WERI-Rb-1 (cell line): ENCODE measurements around the gene ZBTB3.
A peak's percentile ranks its signal among the peaks of the same experiment; 100 is the strongest.
"Not testable (repeated sequence)": the region's sequence is repeated elsewhere in the genome, so short reads cannot be mapped to it uniquely, and the experiment has no call there.

ENCODE experiments used
- DNase-seq: peaks from one replicate; pipeline ENCODE4 v3.0.0-alpha.2; 2020
- H3K27ac ChIP-seq: fragments of 250-450 bp; sonication (Bioruptor Pico); 2 replicates; pipeline ENCODE4 v1.5.1; 2020; ENCODE audit warnings: mild to moderate bottlenecking, moderate library complexity
- H3K27me3 ChIP-seq: fragments of 250-450 bp; sonication (Bioruptor Pico); 2 replicates; pipeline ENCODE4 v1.5.1; 2021; ENCODE audit warnings: mild to moderate bottlenecking, low read depth, moderate library complexity; ENCODE audit not compliant: insufficient read depth, severe bottlenecking
- H3K36me3 ChIP-seq: fragments of 250-450 bp; sonication (Bioruptor Pico); 2 replicates; pipeline ENCODE4 v1.5.1; 2020; ENCODE audit warnings: mild to moderate bottlenecking, moderate library complexity
- H3K4me3 ChIP-seq: 2 replicates; pipeline ENCODE4 v1.5.1; 2011; ENCODE audit warnings: low read depth, mild to moderate bottlenecking, control low read depth, low read length
- H3K9me3 ChIP-seq: fragments of 250-450 bp; sonication (Bioruptor Pico); 2 replicates; pipeline ENCODE4 v1.5.1; 2021; ENCODE audit warnings: mild to moderate bottlenecking, moderate library complexity; ENCODE audit not compliant: severe bottlenecking
- TF ChIP-seq, protein P1 (sequence below): IDR thresholded peaks from 2 replicates; pipeline ENCODE4 v1.5.1; 2011; ENCODE audit warnings: low read depth, mild to moderate bottlenecking, control low read depth, inconsistent platforms, low read length

ZBTB3 gene

DNA sequence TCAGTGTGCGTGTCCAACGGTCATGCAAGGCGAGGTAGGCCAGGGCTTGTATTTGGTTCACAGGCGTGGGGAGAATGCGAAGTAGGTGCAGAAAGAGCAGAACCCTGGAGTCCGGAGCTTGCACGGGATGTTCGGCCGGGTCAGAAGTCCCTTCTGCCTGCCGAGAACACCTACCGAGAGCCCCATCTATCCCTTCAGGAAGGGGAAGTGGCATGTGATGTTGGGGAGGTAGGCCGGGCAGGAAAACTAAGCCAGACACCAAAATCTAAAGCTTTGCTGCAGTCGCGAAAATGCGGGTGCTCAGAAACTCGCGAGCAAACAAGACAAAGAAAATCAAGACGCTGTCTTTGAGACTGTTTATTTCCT lies 16.8 kb upstream of the ZBTB3 start:
- peak; percentile 26 for DNase-seq
- Histone ChIP-seq H3K36me3 (peaks cover 33% of the 10 kb centered on the region), H3K27ac (peak overlapping the region; percentile 92), H3K27me3 (no peaks in the 10 kb centered on the region), H3K9me3 (no peaks in the 10 kb centered on the region), H3K4me3 (peak overlapping the region; percentile 70)
- TF ChIP-seq, protein P1, sequence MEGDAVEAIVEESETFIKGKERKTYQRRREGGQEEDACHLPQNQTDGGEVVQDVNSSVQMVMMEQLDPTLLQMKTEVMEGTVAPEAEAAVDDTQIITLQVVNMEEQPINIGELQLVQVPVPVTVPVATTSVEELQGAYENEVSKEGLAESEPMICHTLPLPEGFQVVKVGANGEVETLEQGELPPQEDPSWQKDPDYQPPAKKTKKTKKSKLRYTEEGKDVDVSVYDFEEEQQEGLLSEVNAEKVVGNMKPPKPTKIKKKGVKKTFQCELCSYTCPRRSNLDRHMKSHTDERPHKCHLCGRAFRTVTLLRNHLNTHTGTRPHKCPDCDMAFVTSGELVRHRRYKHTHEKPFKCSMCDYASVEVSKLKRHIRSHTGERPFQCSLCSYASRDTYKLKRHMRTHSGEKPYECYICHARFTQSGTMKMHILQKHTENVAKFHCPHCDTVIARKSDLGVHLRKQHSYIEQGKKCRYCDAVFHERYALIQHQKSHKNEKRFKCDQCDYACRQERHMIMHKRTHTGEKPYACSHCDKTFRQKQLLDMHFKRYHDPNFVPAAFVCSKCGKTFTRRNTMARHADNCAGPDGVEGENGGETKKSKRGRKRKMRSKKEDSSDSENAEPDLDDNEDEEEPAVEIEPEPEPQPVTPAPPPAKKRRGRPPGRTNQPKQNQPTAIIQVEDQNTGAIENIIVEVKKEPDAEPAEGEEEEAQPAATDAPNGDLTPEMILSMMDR = no peak

DNA sequence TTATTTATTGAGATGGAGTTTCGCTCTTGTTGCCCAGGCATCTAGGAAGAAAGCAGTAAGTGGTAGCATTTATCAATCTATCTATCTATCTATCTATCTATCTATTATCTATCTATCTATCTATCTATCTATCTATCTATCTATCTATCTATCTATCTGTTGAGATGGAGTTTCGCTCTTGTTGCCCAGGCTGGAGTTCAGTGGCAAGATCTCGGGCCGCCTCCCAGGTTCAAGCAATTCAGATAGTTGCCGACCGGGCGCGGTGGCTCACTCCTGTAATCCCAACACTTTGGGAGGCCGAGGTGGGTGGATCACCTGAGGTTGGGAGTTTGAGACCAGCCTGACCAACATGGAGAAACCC lies 6.9 kb upstream of the ZBTB3 start:
- H3K36me3 ChIP-seq, H3K9me3 ChIP-seq, H3K27me3 ChIP-seq: not testable (repeated sequence)
- H3K27ac ChIP-seq = peak overlapping the region; percentile 74
- peak overlapping the region; percentile 58 for H3K4me3 ChIP-seq
- peak; percentile 39 for DNase-seq

DNA sequence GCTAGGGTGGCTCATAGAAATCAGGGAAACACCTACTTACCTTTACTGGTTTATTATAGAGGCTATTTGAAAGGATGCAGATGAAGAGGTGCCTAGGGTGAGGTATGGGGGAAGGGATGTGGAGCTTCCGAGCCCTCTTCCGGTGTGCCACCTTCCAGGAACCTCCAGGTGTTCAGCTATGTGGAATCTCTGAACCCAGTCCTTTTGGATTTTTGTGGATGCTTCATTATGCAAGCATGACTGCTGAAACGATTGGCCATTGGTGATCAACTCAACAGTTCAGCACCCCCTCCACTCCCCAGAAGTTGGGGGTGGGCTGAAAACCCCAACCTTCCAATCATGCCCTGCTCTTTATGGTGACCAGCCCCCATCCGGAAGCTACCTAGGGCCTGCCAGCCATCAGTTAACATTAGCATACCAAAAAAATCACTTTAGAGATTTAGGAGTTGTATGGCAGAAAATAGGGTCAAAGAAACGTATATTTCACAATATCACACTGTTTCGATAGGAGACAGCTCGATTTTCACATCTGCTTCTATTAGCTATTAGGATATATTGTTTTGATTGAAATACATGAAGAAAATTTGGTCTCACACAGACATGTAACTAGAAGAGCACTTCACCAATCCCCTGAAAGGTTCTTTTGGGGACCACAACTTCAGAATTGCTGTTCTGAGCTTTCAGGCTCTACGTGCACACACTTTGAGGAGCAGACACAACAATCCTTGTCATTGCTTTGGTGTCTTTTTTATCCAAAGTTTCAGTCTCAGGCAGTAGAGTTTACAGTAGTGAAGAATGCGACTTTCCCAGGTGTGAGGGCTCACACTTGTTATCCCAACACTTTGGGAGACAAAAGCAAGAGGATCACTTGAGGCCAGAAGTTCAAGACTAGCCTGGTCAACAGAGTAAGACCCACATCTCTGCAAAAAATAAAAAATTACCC lies 4.2 kb upstream of the ZBTB3 start:
- H3K9me3 ChIP-seq = no peaks in the 10 kb centered on the region
- DNase-seq = no peak
- H3K27me3 ChIP-seq = no peaks in the 10 kb centered on the region
- no peak overlapping the region for H3K4me3 ChIP-seq
- TF ChIP-seq, protein P1 = no peak
- H3K36me3 ChIP-seq = peaks cover 6% of the 10 kb centered on the region
- no peak overlapping the region for H3K27ac ChIP-seq

DNA sequence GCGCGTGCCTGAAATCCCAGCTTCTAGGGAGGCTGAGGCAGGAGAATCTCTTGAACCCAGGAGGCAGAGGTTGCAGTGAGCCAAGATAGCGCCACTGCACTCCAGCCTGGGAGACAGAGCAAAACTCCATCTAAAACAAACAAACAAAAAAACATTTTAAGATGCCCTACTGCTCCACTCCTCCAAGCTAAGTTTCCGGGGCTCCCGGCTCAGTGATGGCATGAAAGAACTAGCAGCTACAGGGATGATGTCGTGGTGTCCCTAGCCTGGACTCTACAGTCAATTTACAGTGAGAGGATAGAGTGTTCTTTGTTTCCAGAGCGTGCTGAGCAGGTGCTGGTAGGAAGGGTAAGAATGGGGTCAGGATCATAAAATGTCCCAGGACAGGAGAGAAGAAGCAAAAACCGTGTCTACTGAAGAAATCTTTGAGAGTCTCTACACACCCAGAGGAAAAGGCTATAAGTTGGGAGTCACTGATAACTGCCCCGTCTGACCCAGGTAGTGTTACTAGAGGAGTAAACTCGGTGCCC lies 1.2 kb upstream of the ZBTB3 start:
- Histone ChIP-seq H3K27me3 (no peaks in the 10 kb centered on the region), H3K4me3 (no peak overlapping the region), H3K9me3 (no peaks in the 10 kb centered on the region), H3K27ac (no peak overlapping the region), H3K36me3 (peaks cover 14% of the 10 kb centered on the region)
- TF ChIP-seq, protein P1 = no peak
- no peak for DNase-seq

DNA sequence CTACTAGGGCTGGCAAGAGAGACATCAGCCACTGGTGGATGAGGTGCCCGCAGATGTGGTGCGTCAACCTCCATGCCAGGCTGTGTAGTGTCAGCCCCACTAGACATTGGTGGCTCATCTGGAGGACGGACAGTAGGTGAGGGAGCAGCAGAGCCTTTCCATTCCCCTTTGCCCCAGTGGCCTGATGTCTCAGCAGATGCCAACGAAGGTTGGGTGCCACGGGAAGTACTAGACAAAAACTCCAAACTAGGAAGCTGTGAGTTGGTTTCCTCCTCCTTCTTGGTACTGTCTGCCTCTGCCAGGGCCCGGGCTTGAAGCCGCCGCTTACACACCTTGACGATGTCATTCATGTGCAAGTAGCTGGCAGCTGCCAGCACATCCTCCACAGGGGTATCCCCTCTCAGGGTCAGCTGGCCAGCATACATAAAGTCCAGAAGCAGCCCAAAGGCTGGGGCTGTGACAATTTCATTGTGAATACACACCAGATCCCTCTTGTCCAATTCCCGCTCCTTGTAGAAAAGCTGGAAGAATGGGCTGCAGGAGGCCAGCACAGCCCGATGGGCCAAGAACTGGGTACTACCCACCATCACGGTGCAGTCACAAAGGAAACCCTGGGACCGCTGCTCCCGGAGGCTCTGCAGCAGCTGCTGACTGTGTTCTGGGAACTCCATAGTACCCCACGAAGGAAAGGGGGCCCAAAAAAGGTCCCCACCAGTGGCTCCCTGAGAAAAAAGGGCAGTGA lies 795 bp downstream of the ZBTB3 start:
- TF ChIP-seq, protein P1 = no peak
- H3K4me3 ChIP-seq = peak overlapping the region; percentile 77
- H3K36me3 ChIP-seq = peaks cover 22% of the 10 kb centered on the region
- H3K27me3 ChIP-seq = no peaks in the 10 kb centered on the region
- DNase-seq = no peak
- no peaks in the 10 kb centered on the region for H3K9me3 ChIP-seq
- H3K27ac ChIP-seq = peak overlapping the region; percentile 84

DNA sequence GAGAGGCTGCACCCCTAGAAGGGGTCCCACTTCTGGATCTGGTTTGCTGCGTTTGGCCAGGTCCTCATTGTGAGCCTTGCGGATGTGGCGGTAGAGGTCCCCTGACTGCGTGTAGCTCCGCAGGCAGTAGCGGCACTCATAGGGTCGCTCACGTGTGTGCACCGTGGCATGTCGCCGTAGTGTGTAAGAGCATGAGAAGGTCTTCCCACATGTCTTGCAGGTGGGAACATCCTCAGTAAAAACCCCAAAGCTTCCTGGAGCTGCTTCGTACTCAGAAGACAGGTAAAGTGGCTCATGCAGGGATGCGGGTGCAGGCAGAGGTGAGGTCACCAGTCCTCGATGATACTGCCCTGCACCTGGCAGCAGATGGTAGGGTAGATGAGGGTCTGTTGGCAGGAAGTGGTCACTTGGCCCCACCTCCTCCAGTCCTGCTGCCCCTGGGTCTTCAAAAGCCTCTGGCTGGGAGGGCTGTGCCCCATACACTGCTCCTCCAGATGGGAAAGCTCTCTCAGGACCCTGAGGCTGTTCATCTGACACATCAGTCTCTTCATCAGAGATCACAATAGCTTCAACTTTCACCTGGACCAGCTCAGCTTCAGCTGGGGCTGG lies 1.7 kb downstream of the ZBTB3 start:
- peaks cover 22% of the 10 kb centered on the region for H3K36me3 ChIP-seq
- TF ChIP-seq, protein P1 = no peak
- no peak overlapping the region for H3K27ac ChIP-seq
- H3K27me3 ChIP-seq = no peaks in the 10 kb centered on the region
- no peaks in the 10 kb centered on the region for H3K9me3 ChIP-seq
- no peak overlapping the region for H3K4me3 ChIP-seq
- DNase-seq = no peak

DNA sequence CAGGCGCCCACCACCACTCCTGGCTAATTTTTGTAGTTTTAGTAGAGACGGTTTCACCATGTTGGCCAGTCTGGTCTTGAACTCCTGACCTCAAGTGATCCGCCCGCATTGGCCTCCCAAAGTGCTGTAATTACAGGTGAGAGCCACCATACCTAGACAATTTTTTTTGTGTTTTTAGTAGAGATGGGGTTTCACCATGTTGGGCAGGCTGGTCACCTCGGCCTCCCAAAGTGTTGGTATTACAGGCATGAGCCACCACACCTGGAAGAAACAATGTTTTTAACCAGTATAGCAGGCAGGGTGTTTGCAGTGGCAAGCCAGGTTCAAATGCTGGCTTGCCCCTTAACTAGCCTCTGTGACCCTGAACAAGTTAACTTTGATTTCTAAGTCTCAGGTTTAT lies 4.0 kb downstream of the ZBTB3 start:
- DNase-seq, H3K27me3 ChIP-seq, H3K27ac ChIP-seq, H3K9me3 ChIP-seq, H3K4me3 ChIP-seq: not testable (repeated sequence)
- H3K36me3 ChIP-seq = peaks cover 22% of the 10 kb centered on the region
